IMR-90 (cell line): ENCODE measurements around the gene PHF5A. TPM values are rescaled to one million over a fixed set of nuclear protein-coding genes. Genes with fewer than 3 reads are reported as not detected.

Experiments used
- ATAC-seq: fragments of 200-7000 bp; cut with Tn5 transposase; 2 replicates; pipeline ENCODE4 v1.9.1; 2020; ENCODE audit warnings: low read depth, mild to moderate bottlenecking, moderate library complexity
- BruUV-seq: library from RNA; stranded (reverse); fragments of 400-500 nt; replicated peaks from 2 replicates; lab custom pipeline; 2021; lab: Mats Ljungman, UMichigan
- CTCF ChIA-PET: fragments of 300-600 bp; formaldehyde crosslinking; extraction: SDS; loops from one replicate; lab custom pipeline; 2021; ENCODE audit warnings: antibody characterized with exemption; lab: Yijun Ruan, JAX
- POLR2A ChIA-PET: fragments of 300-600 bp; sonication (Branson Sonifier 250); formaldehyde crosslinking; loops from one replicate; lab custom pipeline; 2022; ENCODE audit warnings: antibody characterized with exemption; ENCODE audit not compliant: unreplicated experiment; lab: Charles Lee
- DNase-seq: peaks from one replicate; pipeline ENCODE4 v3.0.0; 2013
- H2AFZ ChIP-seq: replicated peaks from 2 replicates; pipeline ENCODE3; 2013; ENCODE audit warnings: low read length, mild to moderate bottlenecking; ENCODE audit not compliant: poor library complexity
- H2AK5ac ChIP-seq: 2 replicates; pipeline ENCODE4 v1.6.1; 2013; ENCODE audit warnings: low read depth, low read length, inconsistent platforms
- H2AK9ac ChIP-seq: replicated peaks from 2 replicates; pipeline ENCODE3; 2013; ENCODE audit warnings: mild to moderate bottlenecking, low read depth, low read length, moderate library complexity; ENCODE audit not compliant: poor library complexity
- H2BK120ac ChIP-seq: 2 replicates; pipeline ENCODE4 v1.6.1; 2013; ENCODE audit warnings: low read depth, low read length, inconsistent platforms
- H2BK15ac ChIP-seq: 3 replicates; pipeline ENCODE4 v1.6.1; 2013; ENCODE audit warnings: low read depth, low read length, inconsistent platforms
- H2BK20ac ChIP-seq: 2 replicates; pipeline ENCODE4 v1.6.1; 2013; ENCODE audit warnings: low read depth, mild to moderate bottlenecking, inconsistent platforms, low read length, moderate library complexity
- H2BK5ac ChIP-seq: 2 replicates; pipeline ENCODE4 v1.6.1; 2013; ENCODE audit warnings: mild to moderate bottlenecking, low read depth, low read length, inconsistent platforms; ENCODE audit not compliant: poor library complexity, severe bottlenecking
- H3K14ac ChIP-seq: replicated peaks from 2 replicates; pipeline ENCODE4 v1.6.1; 2013; ENCODE audit warnings: low read depth, low read length, inconsistent platforms
- H3K18ac ChIP-seq: 2 replicates; pipeline ENCODE4 v1.6.1; 2013; ENCODE audit warnings: low read depth, low read length, control low read depth
- H3K23ac ChIP-seq: 2 replicates; pipeline ENCODE4 v1.6.1; 2013; ENCODE audit warnings: low read depth, low read length, inconsistent platforms
- H3K27ac ChIP-seq: 2 replicates; pipeline ENCODE4 v1.5.1; 2013; ENCODE audit warnings: mild to moderate bottlenecking, control low read depth, low read length; ENCODE audit not compliant: insufficient read depth
- H3K27me3 ChIP-seq: 2 replicates; pipeline ENCODE4 v1.6.1; 2013; ENCODE audit warnings: low read length; ENCODE audit not compliant: control insufficient read depth, insufficient read depth
- H3K36me3 ChIP-seq: 2 replicates; pipeline ENCODE4 v1.6.1; 2013; ENCODE audit warnings: low read length, mixed read lengths; ENCODE audit not compliant: control insufficient read depth, insufficient read depth
- H3K4ac ChIP-seq: 2 replicates; pipeline ENCODE4 v1.6.1; 2013; ENCODE audit warnings: low read depth, low read length, inconsistent platforms
- H3K4me1 ChIP-seq: 2 replicates; pipeline ENCODE4 v1.6.1; 2013; ENCODE audit warnings: low read length, mixed read lengths; ENCODE audit not compliant: control insufficient read depth, insufficient read depth
- H3K4me2 ChIP-seq: 2 replicates; pipeline ENCODE4 v1.6.1; 2013; ENCODE audit warnings: low read depth, mild to moderate bottlenecking, control low read depth, low read length, moderate library complexity
- H3K4me3 ChIP-seq: 2 replicates; pipeline ENCODE4 v1.5.1; 2013; ENCODE audit warnings: low read depth, mild to moderate bottlenecking, control low read depth, low read length, moderate library complexity; ENCODE audit not compliant: insufficient read depth
- H3K56ac ChIP-seq: 2 replicates; pipeline ENCODE4 v1.6.1; 2013; ENCODE audit warnings: low read length, inconsistent platforms; ENCODE audit not compliant: insufficient read depth; ENCODE audit errors: extremely low read depth
- H3K79me1 ChIP-seq, 2 experiments: 2 replicates each; pipeline ENCODE4 v1.6.1; 2013; ENCODE audit warnings: low read length in 2 of 2, inconsistent platforms in 1 of 2, low read depth in 1 of 2
- H3K9ac ChIP-seq: 2 replicates; pipeline ENCODE4 v1.6.1; 2013; ENCODE audit warnings: low read depth, low read length, control low read depth
- H3K9me1 ChIP-seq: 2 replicates; pipeline ENCODE4 v1.6.1; 2013; ENCODE audit warnings: low read length, inconsistent platforms; ENCODE audit not compliant: insufficient read depth
- H3K9me3 ChIP-seq: 2 replicates; pipeline ENCODE4 v1.6.1; 2013; ENCODE audit warnings: low read length; ENCODE audit not compliant: control insufficient read depth, insufficient read depth
- H4K20me1 ChIP-seq: 2 replicates; pipeline ENCODE4 v1.6.1; 2013; ENCODE audit warnings: low read length, inconsistent platforms; ENCODE audit not compliant: insufficient read depth
- H4K5ac ChIP-seq: 2 replicates; pipeline ENCODE4 v1.6.1; 2013; ENCODE audit warnings: mild to moderate bottlenecking, low read depth, low read length, control low read depth
- H4K8ac ChIP-seq, 2 experiments: 2 replicates each; pipeline ENCODE4 v1.6.1; 2013; ENCODE audit warnings: low read depth in 2 of 2, low read length in 2 of 2, control low read depth in 1 of 2, inconsistent platforms in 1 of 2
- H4K91ac ChIP-seq: 2 replicates; pipeline ENCODE4 v1.6.1; 2013; ENCODE audit warnings: low read depth, low read length, inconsistent platforms; ENCODE audit not compliant: insufficient read depth
- CEBPB ChIP-seq: IDR thresholded peaks from 2 replicates; pipeline ENCODE4 v1.6.1; 2012; ENCODE audit warnings: low read depth, low read length, improper control_type of control experiment
- MAFK ChIP-seq: IDR thresholded peaks from 2 replicates; pipeline ENCODE4 v1.6.1; 2012; ENCODE audit warnings: low read depth, low read length, improper control_type of control experiment
- WGBS, 2 experiments: methylation state at CpG; one replicate each; pipeline versions ENCODE4 v1.1.5 to v1.1.7; 2013; ENCODE audit warnings: missing lambda C conversion rate in 2 of 2; ENCODE audit not compliant: insufficient read length in 1 of 2; ENCODE audit errors: extremely low coverage in 2 of 2; 5-methylcytosine and 5-hydroxymethylcytosine counted together
- dilution Hi-C: fragments of 300-500 bp; cut with HindIII; formaldehyde crosslinking; loops from one replicate; pipeline ENCODE4 v1.14.3; 2018; ENCODE audit warnings: low sequenced_read_pairs; ENCODE audit not compliant: unreplicated experiment
- in situ Hi-C: fragments of 300-500 bp; cut with MboI; formaldehyde crosslinking; loops from 3 replicates; pipeline ENCODE4 v1.14.3; 2019; ENCODE audit warnings: low sequenced_read_pairs, inconsistent platforms, mixed read lengths
- intact Hi-C: fragments of 100-400 bp; cut with micrococcal nuclease; formaldehyde crosslinking; loops from 2 replicates; pipeline ENCODE4 v1.10.0; 2022
- polyA plus RNA-seq, 3 experiments: library from polyadenylated mRNA; depleted of rRNA; stranded (reverse); fragments of >200 nt; gene quantifications; 2 replicates each; pipeline ENCODE4 v1.2.3, GENCODE V29; 2012; ENCODE audit warnings: low replicate concordance in 1 of 3
- total RNA-seq: library from RNA; depleted of rRNA; stranded (reverse); fragments of >200 nt; gene quantifications from 2 replicates; pipeline ENCODE4 v1.2.3, GENCODE V29; 2012

Gene PHF5A
- total and polyA plus RNA-seq, 2 of the 4 experiments (the other 2 are of a cell fraction): 50.9 to 54.9 TPM

- TF ChIP-seq MAFK (no peak), CEBPB (peak; percentile 96)
- Histone ChIP-seq H3K27me3 (no peaks in the 10 kb centered on the region), H3K23ac (no peak overlapping the region), H3K9ac (no peak overlapping the region), H2AK5ac (peak overlapping the region; percentile 4; the same call in 1 of the 2 replicates), H3K18ac (no peak overlapping the region), H3K56ac (no peak overlapping the region), H4K20me1 (peaks cover 48% of the 10 kb centered on the region), H2BK20ac (no peak overlapping the region), H3K4me1 (peaks cover 37% of the 10 kb centered on the region), H2BK15ac (no peak overlapping the region), H3K14ac (no peak overlapping the region), H3K27ac (0 out of 2 replicates have a peak overlapping the region, but pooled peaks have one; percentile 14), H3K4ac (0 out of 2 replicates have a peak overlapping the region, but pooled peaks have one; percentile 3), H3K79me1 (peaks cover 23 to 81% of the 10 kb centered on the region in 2 experiments), H4K91ac (no peak overlapping the region), H3K4me2 (0 out of 2 replicates have a peak overlapping the region, but pooled peaks have one; percentile 5), H3K9me3 (no peaks in the 10 kb centered on the region), H4K8ac (no peak overlapping the region), H4K5ac (no peak overlapping the region), H3K36me3 (no peaks in the 10 kb centered on the region), H3K9me1 (peaks cover 26% of the 10 kb centered on the region), H2AFZ (no peak overlapping the region), H3K4me3 (no peak overlapping the region), H2AK9ac (no peak overlapping the region), H2BK5ac (no peak overlapping the region), H2BK120ac (no peak overlapping the region)
- dilution Hi-C loops: no loop called here
- CTCF ChIA-PET: interaction anchor here (1.9 kb wide), 1 partner anchor 39 kb away, joined by 7 read pairs; no protein-coding TSS in a partner anchor
- intact Hi-C loops: no loop called here
- WGBS, 2 experiments: no CpG with 5 or more reads among the region's 7 CpGs
- DNase-seq (peak; percentile 59), ATAC-seq (peak; percentile 5; the same call in 1 of the 2 replicates)
- no TSS peak for BruUV-seq
- POLR2A ChIA-PET: interaction anchor here (1.5 kb wide), 1 partner anchor 11 kb away, joined by 3 read pairs; the partner anchor contains the start of gene PHF5A
- in situ Hi-C loops: no loop called here
Measured at GRCh38 chr22:41478891-41479521, 10.5 kb upstream of the PHF5A start.
